Mesendoderm (in vitro differentiated cells): ENCODE data around the gene IP6K3.
A peak's percentile ranks its signal among the peaks of the same experiment; 100 is the strongest.

Source experiments
- DNase-seq: peaks from one replicate; pipeline ENCODE4 v3.0.0; 2013
- H2AK5ac ChIP-seq: 2 replicates; pipeline ENCODE4 v1.6.1; 2013; ENCODE audit warnings: low read length, inconsistent platforms
- H2BK120ac ChIP-seq: 2 replicates; pipeline ENCODE4 v1.6.1; 2013; ENCODE audit warnings: low read depth, mild to moderate bottlenecking, low read length, moderate library complexity, mixed read lengths
- H2BK15ac ChIP-seq: replicated peaks from 2 replicates; pipeline ENCODE4 v1.6.1; 2013; ENCODE audit warnings: low read depth, mild to moderate bottlenecking, moderate library complexity
- H2BK5ac ChIP-seq: 2 replicates; pipeline ENCODE4 v1.6.1; 2013; ENCODE audit warnings: low read length, inconsistent platforms
- H3K18ac ChIP-seq: 2 replicates; pipeline ENCODE4 v1.6.1; 2013; ENCODE audit warnings: mild to moderate bottlenecking, low read length, mixed read lengths
- H3K23ac ChIP-seq: one replicate; pipeline ENCODE4 v1.6.1; 2013; ENCODE audit warnings: low read length
- H3K27ac ChIP-seq: 2 replicates; pipeline ENCODE4 v1.5.1; 2013; ENCODE audit warnings: low read depth, mild to moderate bottlenecking, inconsistent platforms, low read length, moderate library complexity
- H3K27me3 ChIP-seq: 2 replicates; pipeline ENCODE4 v1.6.1; 2013; ENCODE audit warnings: low read length, control low read depth, mild to moderate bottlenecking, inconsistent platforms; ENCODE audit not compliant: insufficient read depth, poor library complexity
- H3K36me3 ChIP-seq: 2 replicates; pipeline ENCODE4 v1.6.1; 2013; ENCODE audit warnings: low read length, inconsistent platforms; ENCODE audit not compliant: control insufficient read depth, insufficient read depth
- H3K4ac ChIP-seq: one replicate; pipeline ENCODE4 v1.6.1; 2013; ENCODE audit warnings: low read depth, mild to moderate bottlenecking, low read length, moderate library complexity
- H3K4me1 ChIP-seq: 2 replicates; pipeline ENCODE4 v1.6.1; 2013; ENCODE audit warnings: low read depth, low read length, inconsistent platforms; ENCODE audit not compliant: control insufficient read depth
- H3K4me2 ChIP-seq: 2 replicates; pipeline ENCODE4 v1.6.1; 2013; ENCODE audit warnings: low read length
- H3K4me3 ChIP-seq: 2 replicates; pipeline ENCODE4 v1.5.1; 2013; ENCODE audit warnings: mild to moderate bottlenecking, low read length
- H3K56ac ChIP-seq: one replicate; pipeline ENCODE4 v1.6.1; 2013; ENCODE audit warnings: low read length
- H3K79me1 ChIP-seq: 2 replicates; pipeline ENCODE4 v1.6.1; 2013; ENCODE audit warnings: low read length, inconsistent platforms
- H3K79me2 ChIP-seq: 2 replicates; pipeline ENCODE4 v1.6.1; 2013; ENCODE audit warnings: mild to moderate bottlenecking, low read length; ENCODE audit not compliant: control insufficient read depth, insufficient read depth
- H3K9ac ChIP-seq: 2 replicates; pipeline ENCODE4 v1.6.1; 2013; ENCODE audit warnings: low read length, inconsistent platforms
- H4K5ac ChIP-seq: one replicate; pipeline ENCODE4 v1.6.1; 2013; ENCODE audit warnings: low read length
- H4K8ac ChIP-seq: one replicate; pipeline ENCODE4 v1.6.1; 2013; ENCODE audit warnings: low read depth, mild to moderate bottlenecking, control low read depth, low read length, moderate library complexity
- WGBS: extraction: QIAGEN DNeasy Blood & Tissue Kit; methylation state at CpG from one replicate; pipeline ENCODE4 v1.1.7; 2013; ENCODE audit warnings: low lambda C conversion rate, missing lambda C conversion rate; ENCODE audit not compliant: insufficient coverage; ENCODE audit errors: extremely low coverage; 5-methylcytosine and 5-hydroxymethylcytosine counted together

The IP6K3 gene

DNA sequence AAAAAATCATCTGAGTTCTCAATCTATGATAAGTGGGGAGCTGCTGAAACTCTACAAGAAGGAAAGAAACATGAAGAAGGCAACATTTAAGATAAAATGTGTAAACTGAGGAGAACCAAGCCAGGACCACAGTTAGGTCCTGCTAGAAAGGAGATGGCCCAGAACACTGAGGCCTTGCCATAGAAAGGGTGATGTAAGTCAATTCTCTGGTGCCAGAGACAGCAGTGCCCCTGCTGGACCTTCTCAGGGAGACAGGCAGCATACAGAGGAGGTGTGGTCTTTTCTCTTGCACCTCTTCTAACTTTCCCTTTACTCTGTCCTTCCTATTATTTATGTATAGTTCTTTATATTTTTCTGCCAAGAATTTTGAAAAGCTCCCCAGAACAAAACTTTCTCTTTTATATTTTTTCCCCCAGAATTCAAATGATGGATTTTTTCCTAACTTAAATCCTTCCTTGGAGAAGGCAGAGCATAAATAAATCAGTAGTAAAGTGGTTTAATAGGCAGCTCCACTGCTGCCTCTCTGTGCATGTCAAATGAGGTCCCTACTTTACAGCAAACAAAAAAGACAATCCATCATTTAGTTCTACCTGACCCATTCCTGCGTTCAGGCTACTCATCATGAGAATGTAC, 44.2 kb downstream of the IP6K3 start:
- no peak overlapping the region for H3K27ac ChIP-seq

DNA sequence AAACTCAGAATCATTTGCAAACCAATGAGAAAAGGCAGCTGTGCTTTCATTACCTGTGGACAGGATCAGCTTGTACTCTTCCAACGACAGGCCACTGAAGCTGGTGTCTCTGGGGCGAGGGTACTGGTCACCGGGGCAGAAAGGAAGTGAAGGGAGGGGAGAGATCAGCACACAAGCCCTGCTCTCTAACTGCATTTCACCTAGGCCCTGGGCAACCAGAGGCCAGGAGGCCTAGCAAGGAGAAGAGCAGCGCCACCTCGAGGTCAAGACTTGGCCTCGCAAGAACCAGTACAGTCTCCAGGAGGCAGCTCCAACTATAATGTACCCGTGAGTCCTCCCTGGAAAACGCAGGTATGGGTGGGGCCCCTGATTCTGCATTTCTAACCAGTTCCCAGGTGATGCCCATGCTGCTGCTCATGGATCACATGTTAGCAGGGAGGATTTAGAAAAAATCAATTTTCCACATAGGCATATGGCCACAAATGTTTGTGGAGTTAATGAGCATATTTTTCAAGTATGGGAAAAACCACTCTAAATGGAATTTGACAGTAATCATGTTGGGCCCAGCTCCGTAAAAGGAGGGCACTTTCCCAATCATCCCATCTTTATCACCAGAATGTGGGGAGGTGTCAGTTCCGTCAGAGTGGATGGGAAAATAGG, 46.2 kb downstream of the IP6K3 start:
- Histone ChIP-seq H2BK15ac (no peak overlapping the region), H3K27me3 (no peaks in the 10 kb centered on the region), H3K4ac (no peak overlapping the region), H3K56ac (peak overlapping the region; percentile 61), H3K36me3 (peaks cover 9% of the 10 kb centered on the region), H3K27ac (no peak overlapping the region), H4K5ac (no peak overlapping the region), H2AK5ac (no peak overlapping the region), H3K9ac (peak overlapping the region; percentile 53), H3K4me3 (no peak overlapping the region), H3K4me1 (peaks cover 2% of the 10 kb centered on the region), H2BK5ac (no peak overlapping the region), H4K8ac (no peak overlapping the region), H3K4me2 (no peak overlapping the region), H3K79me2 (no peaks in the 10 kb centered on the region), H3K18ac (no peak overlapping the region), H3K23ac (no peak overlapping the region), H3K79me1 (no peaks in the 10 kb centered on the region), H2BK120ac (no peak overlapping the region)
- no CpG with 5 or more reads among the region's 10 CpGs for WGBS
- DNase-seq: peak; percentile 94

More for the DNA sequence above, 44.2 kb downstream of the IP6K3 start:
- Histone ChIP-seq H3K23ac (no peak overlapping the region), H3K18ac (no peak overlapping the region), H2BK120ac (no peak overlapping the region), H2BK15ac (no peak overlapping the region), H4K5ac (no peak overlapping the region), H3K27me3 (no peaks in the 10 kb centered on the region), H3K4me1 (peaks cover under 1% of the 10 kb centered on the region), H3K56ac (no peak overlapping the region), H3K9ac (no peak overlapping the region), H3K4me2 (no peak overlapping the region), H3K79me1 (no peaks in the 10 kb centered on the region), H2AK5ac (no peak overlapping the region), H2BK5ac (no peak overlapping the region), H3K36me3 (peaks cover 5% of the 10 kb centered on the region), H4K8ac (no peak overlapping the region), H3K79me2 (no peaks in the 10 kb centered on the region), H3K4ac (no peak overlapping the region), H3K4me3 (no peak overlapping the region)
- DNase-seq: peak; percentile 78
- WGBS: no CpG with 5 or more reads among the region's 1 CpG

DNA sequence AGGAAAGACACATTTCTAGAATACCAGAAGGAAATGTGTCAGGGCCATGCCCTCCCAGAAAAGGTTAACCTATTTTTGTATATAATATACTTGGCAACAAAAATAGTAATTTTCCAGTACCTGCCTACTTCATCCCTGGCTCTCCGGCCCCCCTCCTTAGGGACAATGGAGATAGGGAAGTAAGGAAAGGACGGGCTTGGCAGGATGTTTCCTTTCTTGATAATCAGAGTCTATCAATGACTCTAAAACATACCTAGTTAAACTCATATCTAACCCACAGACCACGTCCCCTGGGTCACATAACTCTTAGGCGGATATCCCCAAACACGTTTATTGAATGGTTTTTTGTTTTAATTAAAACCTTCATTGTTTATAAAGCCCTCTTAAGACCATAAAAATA, 47.0 kb downstream of the IP6K3 start:
- no peak overlapping the region for H2AK5ac ChIP-seq
- no peak overlapping the region for H3K9ac ChIP-seq
- no peak overlapping the region for H2BK120ac ChIP-seq
- H3K79me2 ChIP-seq: no peaks in the 10 kb centered on the region
- no peak overlapping the region for H3K18ac ChIP-seq
- H3K4me2 ChIP-seq: no peak overlapping the region
- no peaks in the 10 kb centered on the region for H3K79me1 ChIP-seq
- no peak overlapping the region for H2BK15ac ChIP-seq
- H3K23ac ChIP-seq: no peak overlapping the region
- H2BK5ac ChIP-seq: no peak overlapping the region
- H3K56ac ChIP-seq: no peak overlapping the region
- H3K4ac ChIP-seq: no peak overlapping the region
- no CpG with 5 or more reads among the region's 5 CpGs for WGBS
- H3K27ac ChIP-seq: no peak overlapping the region
- H3K4me3 ChIP-seq: no peak overlapping the region
- DNase-seq: no peak
- H4K5ac ChIP-seq: no peak overlapping the region
- H4K8ac ChIP-seq: no peak overlapping the region
- peaks cover 2% of the 10 kb centered on the region for H3K4me1 ChIP-seq
- H3K27me3 ChIP-seq: no peaks in the 10 kb centered on the region
- H3K36me3 ChIP-seq: peaks cover 9% of the 10 kb centered on the region

DNA sequence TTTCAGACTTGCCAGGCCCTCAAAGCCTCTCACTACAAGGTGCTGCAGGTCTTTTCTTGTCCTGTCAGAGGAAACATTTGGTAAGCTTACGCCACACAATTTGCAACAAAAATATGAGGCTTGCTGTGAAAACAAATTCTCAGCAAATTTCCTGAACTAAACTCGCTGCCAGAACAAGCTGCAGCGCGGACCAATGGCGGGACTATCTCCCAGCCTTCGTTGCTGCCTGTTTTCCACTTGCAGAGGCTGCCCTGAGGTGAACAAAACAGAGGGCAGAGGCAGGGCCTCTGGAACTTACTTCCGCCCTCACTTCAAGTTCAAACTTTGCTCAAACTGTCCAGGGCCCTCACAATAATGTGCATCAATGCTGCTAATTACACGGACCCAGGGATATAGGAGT, 47.6 kb downstream of the IP6K3 start:
- Histone ChIP-seq H3K18ac (no peak overlapping the region), H3K79me1 (no peaks in the 10 kb centered on the region), H3K4ac (no peak overlapping the region), H2BK5ac (no peak overlapping the region), H3K56ac (no peak overlapping the region), H3K79me2 (no peaks in the 10 kb centered on the region), H4K5ac (no peak overlapping the region), H2BK15ac (no peak overlapping the region), H3K4me2 (no peak overlapping the region), H3K36me3 (peaks cover 9% of the 10 kb centered on the region), H3K27me3 (no peaks in the 10 kb centered on the region), H3K4me1 (peaks cover 2% of the 10 kb centered on the region), H3K9ac (no peak overlapping the region), H3K27ac (no peak overlapping the region), H3K23ac (no peak overlapping the region), H2AK5ac (no peak overlapping the region), H2BK120ac (no peak overlapping the region), H4K8ac (no peak overlapping the region), H3K4me3 (no peak overlapping the region)
- no CpG with 5 or more reads among the region's 8 CpGs for WGBS
- no peak for DNase-seq

DNA sequence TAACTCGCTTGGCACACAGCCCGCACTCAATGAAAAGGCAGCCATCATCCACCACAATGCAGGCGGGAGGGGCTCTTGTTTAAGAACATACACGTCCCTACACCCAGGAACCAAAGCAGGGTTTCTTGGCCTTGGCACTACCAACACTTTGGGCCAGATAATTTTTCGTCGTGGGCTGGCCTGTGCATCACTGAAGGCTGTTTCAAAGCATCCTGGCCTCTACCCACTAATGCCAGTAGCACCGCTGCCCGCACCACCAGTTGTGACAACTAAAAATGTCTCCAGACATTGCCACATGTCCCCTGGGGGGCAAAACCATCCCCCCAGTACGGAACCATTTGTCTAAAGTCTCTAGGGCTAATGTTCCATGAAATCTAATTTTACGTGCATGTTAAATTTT, 48.2 kb downstream of the IP6K3 start:
- no CpG with 5 or more reads among the region's 10 CpGs for WGBS

More for the DNA sequence above, 48.2 kb downstream of the IP6K3 start:
- Histone ChIP-seq H3K27me3 (no peaks in the 10 kb centered on the region), H4K5ac (no peak overlapping the region), H3K36me3 (peaks cover 9% of the 10 kb centered on the region), H2BK15ac (no peak overlapping the region), H2AK5ac (no peak overlapping the region), H2BK5ac (no peak overlapping the region), H3K4me2 (no peak overlapping the region), H2BK120ac (no peak overlapping the region), H3K56ac (no peak overlapping the region), H3K4me3 (no peak overlapping the region), H3K23ac (no peak overlapping the region), H3K18ac (no peak overlapping the region), H3K4ac (no peak overlapping the region), H3K79me2 (no peaks in the 10 kb centered on the region), H3K9ac (no peak overlapping the region), H3K79me1 (no peaks in the 10 kb centered on the region), H4K8ac (no peak overlapping the region), H3K27ac (no peak overlapping the region), H3K4me1 (peaks cover 2% of the 10 kb centered on the region)
- DNase-seq: no peak
